Breast epithelium (tissue), 4 donors: ENCODE data around the gene KRT34. TPM values are rescaled to one million over a fixed set of nuclear protein-coding genes. Genes with fewer than 3 reads are reported as not detected.

Experiments
- DNase-seq, 2 donors: peaks; one replicate each; pipeline ENCODE4 v3.0.0-alpha.2; 2019; ENCODE audit warnings: low spot score in 2 of 2
- H3K27ac ChIP-seq, 2 donors: fragments of 200-600 bp; sonication (generic) in 1 of 2; one replicate each; pipeline ENCODE4 v1.5.1; 2016 to 2019; ENCODE audit warnings: mild to moderate bottlenecking in 1 of 2
- H3K27me3 ChIP-seq, 2 donors: fragments of 200-600 bp; sonication (generic) in 1 of 2; one replicate each; pipeline versions ENCODE4 v1.5.1 to v1.6.0; 2017 to 2019; ENCODE audit warnings: control low read depth in 1 of 2, mild to moderate bottlenecking in 1 of 2
- H3K36me3 ChIP-seq: fragments of 200-600 bp; one replicate; pipeline ENCODE4 v1.5.1; 2019
- H3K4me1 ChIP-seq, 2 donors: fragments of 200-600 bp; sonication (generic); one replicate each; pipeline ENCODE4 v1.5.1; 2016 to 2019; ENCODE audit warnings: control low read depth in 1 of 2
- H3K4me3 ChIP-seq, 3 donors: fragments of 200-600 bp; sonication (generic); 1 replicate in 2 of 3; 2 replicates in 1 of 3; pipeline ENCODE4 v1.5.1; 2016 to 2019; ENCODE audit warnings: mild to moderate bottlenecking in 3 of 3, moderate library complexity in 2 of 3
- H3K9me3 ChIP-seq, 2 donors: fragments of 200-600 bp; sonication (generic) in 1 of 2; one replicate each; pipeline ENCODE4 v1.5.1; 2016 to 2019; ENCODE audit warnings: control low read depth in 1 of 2
- POLR2A ChIP-seq: fragments of 450-650 bp; IDR thresholded peaks from one replicate; pipeline ENCODE4 v1.6.1; 2016; ENCODE audit warnings: antibody characterized with exemption, mild to moderate bottlenecking, moderate library complexity
- POLR2AphosphoS5 ChIP-seq, 3 donors: sonication (generic); formaldehyde crosslinking; IDR thresholded peaks; one replicate each; pipeline ENCODE4 v1.6.1; 2017; ENCODE audit warnings: antibody characterized with exemption in 3 of 3
- intact Hi-C: fragments of 100-400 bp; cut with DNase I; formaldehyde crosslinking; loops from one replicate; pipeline ENCODE4 v1.15.1; 2023; ENCODE audit warnings: low total_unique reads
- total RNA-seq, 3 donors: library from RNA; depleted of rRNA; stranded (reverse); fragments of >200 nt; gene quantifications; one replicate each; pipeline ENCODE4 v1.1.0, GENCODE V29; 2016
- TF ChIP-seq, protein P1 (sequence below), 3 donors: fragments of 450-650 bp; IDR thresholded peaks; one replicate each; pipeline ENCODE4 v1.5.1; 2016 to 2017; ENCODE audit warnings: antibody characterized with exemption in 3 of 3, mild to moderate bottlenecking in 3 of 3, moderate library complexity in 3 of 3

KRT34 gene
- total RNA-seq, 3 donors from 2014 or later: not detected

DNA sequence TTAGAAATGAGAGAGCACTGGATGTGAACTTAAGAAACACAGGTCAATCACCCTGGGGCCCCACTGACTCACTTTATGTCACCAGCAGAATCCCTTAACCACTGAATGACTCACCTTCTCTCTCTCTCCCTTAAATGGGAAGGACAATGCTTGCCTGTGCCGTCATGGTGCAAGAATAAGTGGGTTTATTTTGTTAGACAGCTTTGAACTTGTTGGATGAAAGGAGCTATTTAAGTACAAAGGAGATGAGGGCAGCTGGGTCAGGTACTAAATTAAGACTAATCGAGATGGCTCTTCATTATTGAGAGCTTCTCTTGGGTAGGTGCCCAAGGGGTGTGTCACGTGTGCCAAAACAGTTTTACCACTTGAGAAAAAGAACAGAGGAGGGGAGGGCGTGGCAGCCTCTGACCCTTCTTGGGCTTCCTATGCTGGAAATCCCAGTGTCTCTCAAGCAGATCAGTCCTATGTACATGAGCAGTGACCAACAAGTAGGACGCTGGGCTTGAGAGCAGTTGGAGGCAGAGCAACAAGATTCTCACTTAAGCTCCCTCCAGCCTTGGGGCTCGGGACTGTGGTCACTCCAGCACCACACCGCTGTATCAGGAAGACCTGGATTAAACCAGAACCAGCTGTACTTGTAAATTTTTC is 22.0 kb upstream of the KRT34 start:
- peak overlapping the region; percentile 88 to 91 for H3K27ac ChIP-seq

GRCh38 chr17:41403404-41404023 is 21.4 kb upstream of the KRT34 start:
- no peaks in the 10 kb centered on the region for H3K9me3 ChIP-seq
- TF ChIP-seq POLR2A (no peak), POLR2AphosphoS5 (IDR thresholded peaks at IDR 0.05) (no peak)
- TF ChIP-seq, protein P1, sequence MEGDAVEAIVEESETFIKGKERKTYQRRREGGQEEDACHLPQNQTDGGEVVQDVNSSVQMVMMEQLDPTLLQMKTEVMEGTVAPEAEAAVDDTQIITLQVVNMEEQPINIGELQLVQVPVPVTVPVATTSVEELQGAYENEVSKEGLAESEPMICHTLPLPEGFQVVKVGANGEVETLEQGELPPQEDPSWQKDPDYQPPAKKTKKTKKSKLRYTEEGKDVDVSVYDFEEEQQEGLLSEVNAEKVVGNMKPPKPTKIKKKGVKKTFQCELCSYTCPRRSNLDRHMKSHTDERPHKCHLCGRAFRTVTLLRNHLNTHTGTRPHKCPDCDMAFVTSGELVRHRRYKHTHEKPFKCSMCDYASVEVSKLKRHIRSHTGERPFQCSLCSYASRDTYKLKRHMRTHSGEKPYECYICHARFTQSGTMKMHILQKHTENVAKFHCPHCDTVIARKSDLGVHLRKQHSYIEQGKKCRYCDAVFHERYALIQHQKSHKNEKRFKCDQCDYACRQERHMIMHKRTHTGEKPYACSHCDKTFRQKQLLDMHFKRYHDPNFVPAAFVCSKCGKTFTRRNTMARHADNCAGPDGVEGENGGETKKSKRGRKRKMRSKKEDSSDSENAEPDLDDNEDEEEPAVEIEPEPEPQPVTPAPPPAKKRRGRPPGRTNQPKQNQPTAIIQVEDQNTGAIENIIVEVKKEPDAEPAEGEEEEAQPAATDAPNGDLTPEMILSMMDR (IDR thresholded peaks at IDR 0.05): no peak
- DNase-seq: no peak
- no peaks in the 10 kb centered on the region for H3K36me3 ChIP-seq
- H3K4me3 ChIP-seq: no peak overlapping the region
- H3K4me1 ChIP-seq: peaks cover 0 to 14% of the 10 kb centered on the region in 2 donors
- intact Hi-C loops: no loop called here
- H3K27me3 ChIP-seq: no peaks in the 10 kb centered on the region
- peak overlapping the region; percentile 88 to 91 for H3K27ac ChIP-seq

More for the DNA sequence above, 22.0 kb upstream of the KRT34 start:
- peak in 1 of 2 donors; percentile 91 for DNase-seq
- intact Hi-C loops: no loop called here
- Histone ChIP-seq H3K4me3 (no peak overlapping the region), H3K9me3 (no peaks in the 10 kb centered on the region), H3K27me3 (no peaks in the 10 kb centered on the region), H3K36me3 (no peaks in the 10 kb centered on the region), H3K4me1 (peaks cover 0 to 14% of the 10 kb centered on the region in 2 donors)
- TF ChIP-seq, protein P1 (IDR thresholded peaks at IDR 0.05): no peak
- no peak for TF ChIP-seq POLR2A
- TF ChIP-seq POLR2AphosphoS5 (IDR thresholded peaks at IDR 0.05): peak in 1 of 3 donors; percentile 76

GRCh38 chr17:41402161-41402560 is 20.1 kb upstream of the KRT34 start:
- no peak overlapping the region for H3K4me3 ChIP-seq
- peak overlapping the region; percentile 88 to 91 for H3K27ac ChIP-seq
- DNase-seq: peak in 1 of 2 donors; percentile 62
- no peaks in the 10 kb centered on the region for H3K27me3 ChIP-seq
- no peaks in the 10 kb centered on the region for H3K9me3 ChIP-seq
- no peak for TF ChIP-seq POLR2A
- TF ChIP-seq, protein P1 (IDR thresholded peaks at IDR 0.05): no peak
- no peak for TF ChIP-seq POLR2AphosphoS5 (IDR thresholded peaks at IDR 0.05)
- intact Hi-C loops: loop anchor here (1.0 kb wide), 1 partner anchor 25 kb away; no protein-coding TSS in a partner anchor
- H3K4me1 ChIP-seq: peaks cover 0 to 14% of the 10 kb centered on the region in 2 donors
- no peaks in the 10 kb centered on the region for H3K36me3 ChIP-seq

DNA sequence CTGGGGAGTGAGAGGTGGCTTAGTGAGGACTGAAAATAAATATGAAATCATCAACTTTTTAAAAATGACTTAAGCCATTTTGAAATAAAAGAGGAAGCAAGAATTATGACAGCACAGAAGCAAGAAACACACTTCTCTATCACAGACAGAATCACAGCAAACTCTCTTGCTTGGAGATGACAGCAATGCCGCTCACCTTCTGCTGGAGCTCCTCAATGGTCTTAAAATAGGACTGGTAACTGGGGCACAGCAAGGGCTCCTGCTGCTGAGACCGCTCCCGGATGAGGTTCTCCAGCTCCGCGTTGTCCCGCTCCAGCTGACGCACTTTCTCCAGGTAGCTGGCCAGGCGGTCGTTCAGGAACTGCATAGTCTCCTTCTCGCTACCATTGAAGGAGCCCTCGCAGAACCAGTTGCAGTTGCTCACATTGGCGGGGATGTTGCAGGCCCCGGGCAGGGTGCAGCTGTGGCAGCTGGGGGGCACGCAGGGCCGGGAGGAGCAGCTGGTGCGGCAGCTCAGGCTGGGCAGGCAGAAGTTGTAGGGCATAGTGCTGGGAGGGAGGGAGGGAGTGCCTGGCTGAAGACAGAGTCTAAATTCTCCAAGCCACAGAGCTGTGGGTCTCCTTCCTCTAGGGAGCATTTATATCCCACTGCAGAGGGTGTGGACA is 15.0 kb upstream of the KRT34 start, which contains the start of gene KRT31:
TSS of gene KRT31 (minus strand) at position 613 of the 665 bp plus-strand sequence. CDS start at position 544, 69 bp downstream.
- Histone ChIP-seq H3K4me3 (no peak within 1 kb of the TSS), H3K27ac (no peak within 1 kb of the TSS), H3K4me1 (peaks cover 0 to 4% of the 10 kb centered on the region in 2 donors), H3K36me3 (no peaks in the 10 kb centered on the region), H3K9me3 (no peaks in the 10 kb centered on the region), H3K27me3 (no peaks in the 10 kb centered on the region)
- no peak for TF ChIP-seq POLR2AphosphoS5 (IDR thresholded peaks at IDR 0.05)
- no peak for DNase-seq
- intact Hi-C loops: no loop called here

- no peak for DNase-seq
- Histone ChIP-seq H3K4me3 (no peak overlapping the region), H3K27ac (no peak overlapping the region), H3K9me3 (no peaks in the 10 kb centered on the region), H3K27me3 (no peaks in the 10 kb centered on the region), H3K4me1 (no peaks in the 10 kb centered on the region), H3K36me3 (no peaks in the 10 kb centered on the region)
- intact Hi-C loops: no loop called here
- TF ChIP-seq POLR2A (no peak), POLR2AphosphoS5 (IDR thresholded peaks at IDR 0.05) (no peak)
- TF ChIP-seq, protein P1 (IDR thresholded peaks at IDR 0.05): no peak
These were observed 14.2 kb upstream of the KRT34 start for GRCh38 chr17:41396340-41396739.
